Stimulated activated CD4-positive, alpha-beta T cell treated with anti-CD3 and anti-CD28 coated beads, TNF-alpha, amount 100 ng/mL, for 24 hours (primary cell): ENCODE data around the gene HCAR2.
"Not testable (repeated sequence)": the region's sequence is repeated elsewhere in the genome, so short reads cannot be mapped to it uniquely, and the experiment has no call there.

Experiments
- DNase-seq, 3 experiments: peaks; one replicate each; pipeline ENCODE4 v3.0.0-alpha.2; 2020; ENCODE audit warnings: low read depth in 3 of 3

Gene HCAR2

GRCh38 chr12:122702890-122703611 is at the start of gene HCAR2:
TSS of gene HCAR2 (minus strand) at chr12:122703357. CDS start at chr12:122703283, 74 bp downstream.
- not testable (repeated sequence) for DNase-seq

DNA sequence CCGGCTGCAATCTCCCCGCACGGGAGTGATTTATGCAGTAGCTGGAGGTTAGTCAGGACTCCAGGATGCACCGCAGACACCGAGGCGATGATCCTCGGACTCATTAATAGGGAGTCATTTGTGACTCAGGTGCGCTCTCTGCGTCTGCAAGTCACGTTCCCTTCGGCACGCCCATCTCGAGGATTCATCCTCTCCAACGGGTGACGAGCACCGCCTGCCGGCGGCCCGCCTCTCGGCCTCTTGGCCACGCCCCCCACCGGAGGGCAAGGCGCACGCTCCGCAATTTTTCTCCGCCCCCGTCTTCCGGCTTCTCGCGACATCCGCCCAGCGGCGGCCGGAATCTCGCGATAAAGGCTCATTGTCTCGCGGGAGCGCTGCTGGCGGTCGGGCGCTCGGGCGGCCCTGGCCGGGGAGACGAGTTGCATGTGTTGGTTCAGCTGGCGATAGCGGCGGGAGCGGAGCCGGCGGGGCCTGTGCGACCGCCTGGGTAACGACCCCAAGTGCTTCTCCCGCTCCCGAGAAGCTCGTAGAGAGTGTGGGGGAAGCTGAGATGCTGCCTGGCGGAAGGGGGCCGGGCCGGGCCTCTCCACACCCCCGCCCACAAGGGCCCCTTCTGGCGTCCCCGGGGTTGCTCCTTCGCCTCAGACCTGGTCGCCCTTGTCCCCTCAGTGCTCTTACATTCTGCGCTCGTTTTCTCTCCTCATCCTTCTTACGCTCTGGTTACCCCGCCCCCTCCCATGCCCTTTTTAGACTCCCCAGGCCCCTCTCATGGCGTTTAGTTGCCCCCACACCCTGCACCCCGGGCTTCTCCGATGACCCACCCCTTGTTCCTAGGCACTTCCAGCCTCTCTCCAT is 49.5 kb upstream of the HCAR2 start, which contains the start of gene DENR:
Gene DENR (plus strand): TSS at position 361 of the 855 bp plus-strand sequence. CDS start 878 bp downstream, outside the sequence.
- peak; percentile 99 to 100 (median 99) for DNase-seq

DNA sequence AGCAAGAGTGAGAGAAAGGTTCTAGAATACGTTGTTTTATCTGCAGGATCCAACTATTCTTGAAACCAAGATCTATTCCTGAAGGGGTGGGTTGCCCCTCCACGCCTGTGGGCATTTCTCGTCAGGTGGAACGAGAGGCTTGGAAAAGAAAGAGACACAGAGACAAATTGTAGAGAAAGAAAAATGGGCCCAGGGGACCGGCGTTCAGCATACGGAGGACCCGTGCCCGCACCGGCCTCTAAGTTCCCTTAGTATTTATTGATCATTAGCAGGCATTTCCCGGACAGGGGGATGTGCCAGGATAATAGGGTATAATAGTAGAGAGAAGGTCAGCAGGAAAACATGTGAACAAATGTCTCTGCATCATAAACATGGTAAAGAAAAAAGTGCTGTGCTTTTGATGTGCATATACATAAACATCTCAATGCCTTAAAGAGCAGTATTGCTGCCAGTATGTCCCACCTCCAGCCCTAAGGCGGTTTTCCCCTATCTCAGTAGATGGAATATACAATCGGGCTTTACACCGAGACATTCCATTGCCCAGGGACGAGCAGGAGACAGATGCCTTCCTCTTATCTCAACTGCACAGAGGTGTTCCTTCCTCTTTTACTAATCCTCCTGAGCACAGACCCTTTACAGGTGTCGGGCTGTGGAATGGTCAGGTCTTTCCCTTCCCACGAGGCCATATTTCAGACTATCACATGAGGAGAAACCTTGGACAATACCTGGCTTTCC is 47.8 kb upstream of the HCAR2 start:
- not testable (repeated sequence) for DNase-seq

GRCh38 chr12:122749569-122750332 is 46.6 kb upstream of the HCAR2 start:
- DNase-seq: no peak

DNA sequence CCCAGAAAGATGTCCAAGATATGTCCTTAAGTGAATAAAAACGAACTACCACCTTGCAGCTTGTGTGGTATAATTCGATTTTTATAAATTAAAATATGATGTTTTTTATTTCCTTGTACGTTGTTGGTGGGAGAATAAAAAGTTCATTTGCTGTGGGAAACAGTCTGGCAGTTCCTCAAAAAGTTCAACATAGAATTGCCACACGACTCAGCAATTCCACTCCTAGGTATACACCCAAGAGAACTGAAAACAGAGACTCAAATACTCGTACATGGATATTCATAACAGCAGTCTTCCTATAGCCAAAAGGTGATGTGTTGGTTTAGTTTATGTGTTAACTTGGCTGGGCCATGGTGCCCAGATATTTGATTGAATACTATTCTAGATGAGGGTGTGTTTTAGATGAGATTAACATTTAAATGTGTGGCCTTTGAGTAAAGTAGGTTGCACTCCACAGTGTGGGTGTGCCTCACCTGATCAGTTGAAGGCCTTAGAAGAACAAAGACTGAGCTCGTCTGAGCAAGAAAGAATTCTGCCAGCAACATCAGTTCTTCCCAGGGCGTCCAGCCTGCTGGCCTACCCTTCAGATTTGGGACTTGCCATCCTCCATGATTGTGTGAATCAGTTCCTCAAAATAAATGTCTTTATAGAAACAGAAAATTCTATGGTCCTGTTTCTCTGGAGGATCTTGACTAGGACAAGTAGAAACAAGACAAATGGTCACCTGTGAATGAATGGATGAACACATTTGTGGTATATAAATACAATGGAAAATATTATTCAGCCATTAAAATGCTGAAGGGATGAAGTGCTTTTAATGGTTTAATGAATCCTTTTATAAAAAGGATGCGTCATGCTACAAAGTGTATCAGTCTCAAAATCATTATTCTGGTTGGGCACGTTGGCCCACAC is 44.3 kb upstream of the HCAR2 start:
- no peak for DNase-seq

DNA sequence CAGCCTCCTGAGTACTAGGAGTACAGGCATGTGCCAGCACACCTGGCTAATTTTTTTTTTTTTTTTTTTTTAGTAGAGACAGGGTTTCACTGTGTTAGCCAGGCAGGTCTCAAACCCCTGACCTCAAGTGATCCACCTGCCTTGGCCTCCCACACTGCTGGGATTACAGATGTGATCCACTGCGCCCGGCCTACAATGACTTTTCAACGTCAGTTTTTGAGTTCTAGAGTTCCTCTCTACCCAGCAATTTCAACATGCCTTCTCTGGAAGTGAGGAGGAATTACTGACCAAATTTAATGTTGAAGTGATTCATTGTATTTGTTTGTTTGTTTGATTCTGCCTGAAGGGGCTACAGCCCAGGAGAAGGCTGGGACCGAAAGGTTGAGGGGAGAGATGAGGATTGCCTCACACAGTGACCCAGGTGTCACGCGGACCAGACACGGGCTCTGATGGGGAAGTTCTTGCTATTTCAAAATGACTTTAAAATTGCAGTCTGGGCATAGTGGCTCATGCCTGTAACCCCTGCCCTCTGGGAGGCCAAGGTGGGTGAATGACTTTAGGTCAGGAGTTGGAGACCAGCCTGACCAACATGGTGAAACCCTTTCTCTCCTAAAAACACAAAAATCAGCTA is 40.9 kb upstream of the HCAR2 start:
- DNase-seq: no peak

DNA sequence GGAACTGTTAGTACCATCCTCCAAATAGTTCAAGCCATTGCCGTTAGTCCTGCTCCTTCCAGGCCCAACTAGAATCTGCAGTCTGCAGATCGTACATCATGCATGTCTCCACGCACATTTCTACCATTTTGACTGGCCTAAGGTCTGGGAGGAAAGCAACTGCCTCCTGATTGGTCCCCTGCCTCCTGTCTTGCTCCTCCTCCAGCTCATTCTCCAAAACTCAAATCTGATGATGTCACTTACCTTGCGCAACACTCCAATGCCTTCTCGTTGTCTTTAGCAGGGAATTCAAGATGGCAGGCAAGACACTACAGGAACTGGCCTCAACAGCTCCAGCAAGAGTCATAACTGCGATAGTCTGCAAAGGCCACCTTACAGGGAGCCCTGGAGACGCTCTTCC is 37.2 kb upstream of the HCAR2 start:
- DNase-seq: no peak

- DNase-seq: no peak
Measured at GRCh38 chr12:122738571-122738970, 35.4 kb upstream of the HCAR2 start.

- DNase-seq: no peak
Measured at GRCh38 chr12:122732611-122733010, 29.5 kb upstream of the HCAR2 start.

- DNase-seq: no peak
Measured at GRCh38 chr12:122732170-122732569, 29.0 kb upstream of the HCAR2 start.

GRCh38 chr12:122730215-122731014 is 27.3 kb upstream of the HCAR2 start, which contains the start of gene HCAR1:
TSS of gene HCAR1 (minus strand) at chr12:122730844. CDS start at chr12:122730339, 505 bp downstream.
- DNase-seq: peak in 1 of 3 experiments; percentile 64

- no peak for DNase-seq
Measured at GRCh38 chr12:122729583-122730214, 26.5 kb upstream of the HCAR2 start.

- DNase-seq: no peak
Measured at GRCh38 chr12:122726080-122726558, 23.0 kb upstream of the HCAR2 start.

DNA sequence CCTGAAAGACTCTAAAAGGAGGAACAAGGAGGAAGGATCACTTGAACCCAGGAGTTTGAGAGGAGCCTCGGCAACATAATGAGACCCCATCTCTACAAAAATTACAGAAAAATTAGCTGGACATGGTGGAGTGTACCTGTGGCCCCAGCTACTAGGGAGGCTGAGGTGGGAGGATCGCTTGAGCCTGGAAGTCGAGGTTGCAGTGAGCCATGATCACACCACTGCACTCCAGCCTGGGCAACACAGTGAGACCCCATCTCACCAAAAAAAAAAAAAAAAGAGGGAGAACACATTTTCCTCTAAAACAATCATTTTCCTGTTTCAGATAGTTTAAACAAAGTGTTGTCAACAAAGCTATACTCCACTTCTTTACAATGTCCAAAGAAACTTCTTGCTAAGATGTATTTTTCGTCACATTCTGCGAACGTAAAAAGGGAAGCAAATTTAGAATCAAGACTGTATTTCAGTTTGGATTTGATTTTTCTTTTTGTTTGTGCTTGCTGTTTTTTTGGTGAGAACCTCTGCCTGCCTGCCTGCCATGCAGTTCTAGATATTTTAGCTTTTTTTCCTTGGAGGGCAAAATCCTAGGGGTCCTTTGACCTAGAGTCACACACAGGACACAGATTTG is 22.4 kb upstream of the HCAR2 start:
- no peak for DNase-seq

- no peak for DNase-seq
Measured at GRCh38 chr12:122724641-122725243, 21.6 kb upstream of the HCAR2 start.

- no peak for DNase-seq
Measured at GRCh38 chr12:122722387-122722786, 19.2 kb upstream of the HCAR2 start.

DNA sequence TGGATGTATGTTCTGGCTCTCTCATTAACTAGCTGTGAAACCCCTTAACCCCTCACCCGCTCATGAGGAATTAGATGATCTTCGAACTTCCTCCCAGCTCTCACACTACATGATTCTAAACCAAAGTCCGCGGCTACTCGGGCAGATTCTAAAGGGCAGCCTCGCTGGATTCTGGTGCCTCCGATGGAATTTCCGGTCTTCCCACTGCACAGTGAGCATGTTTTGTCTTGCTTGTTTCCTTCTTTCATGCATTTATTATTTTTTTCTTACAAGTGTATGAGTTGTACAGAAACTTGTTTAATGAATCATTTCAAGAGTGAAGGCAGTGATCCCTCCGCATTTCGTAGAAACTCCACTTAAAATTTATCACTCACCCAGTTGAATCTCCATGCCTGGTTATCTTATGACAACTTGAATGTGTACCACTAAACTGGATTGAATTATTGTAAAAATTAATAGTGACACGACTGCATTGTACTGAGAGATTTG is 17.9 kb upstream of the HCAR2 start:
- no peak for DNase-seq
